Caki2 (cell line): ENCODE results near the gene STT3B. TPM values are rescaled to one million over a fixed set of nuclear protein-coding genes. Genes with fewer than 3 reads are reported as not detected.

Experiments
- DNase-seq: peaks from one replicate; pipeline ENCODE4 v3.0.0-alpha.2; 2015; ENCODE audit warnings: low read depth
- in situ Hi-C: cut with HindIII; loops from 2 replicates; pipeline ENCODE4 v1.10.0; 2016; ENCODE audit warnings: low sequenced_read_pairs, low pct_unique_long_range_greater_than_20kb, mixed read lengths
- total RNA-seq: library from RNA; depleted of rRNA; stranded (reverse); fragments of >200 nt; shearing (Covaris generic); gene quantifications from 2 replicates; pipeline ENCODE4 v1.2.3, GENCODE V29; 2014; ENCODE audit warnings: low replicate concordance

The STT3B gene
- total RNA-seq, 1 experiment from 2014 or later, result 75.8 TPM

- no peak for DNase-seq
- in situ Hi-C loops, result no loop called here
Observed at GRCh38 chr3:31542246-31542645, 9.5 kb downstream of the STT3B start.

- no peak for DNase-seq
- in situ Hi-C loops, result no loop called here
Observed at GRCh38 chr3:31543375-31543774, 10.7 kb downstream of the STT3B start.

DNA sequence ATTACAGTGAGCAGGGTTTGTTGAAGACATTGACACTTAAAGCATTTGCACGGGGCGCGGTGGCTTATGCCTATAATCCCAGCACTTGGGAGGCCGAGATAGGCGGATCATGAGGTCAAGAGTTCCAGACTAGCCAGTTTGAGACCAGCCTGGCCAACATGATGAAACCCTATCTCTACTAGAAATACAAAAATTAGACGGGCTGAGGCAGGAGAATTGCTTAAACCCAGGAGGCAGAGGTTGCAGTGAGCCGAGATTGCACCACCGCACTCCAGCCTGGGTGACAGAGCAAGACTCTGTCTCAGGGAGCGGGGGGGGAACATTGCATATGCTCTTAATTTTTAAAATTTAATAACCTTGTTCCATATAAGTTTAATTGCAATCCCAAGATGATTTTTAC is 11.9 kb downstream of the STT3B start:
- no peak for DNase-seq

GRCh38 chr3:31546162-31546561 is 13.4 kb downstream of the STT3B start:
- in situ Hi-C loops, result no loop called here

More for the DNA sequence above, 11.9 kb downstream of the STT3B start:
- in situ Hi-C loops, result no loop called here

GRCh38 chr3:31546725-31547124 is 14.0 kb downstream of the STT3B start:
- in situ Hi-C loops, result no loop called here

More at GRCh38 chr3:31546162-31546561, 13.4 kb downstream of the STT3B start:
- no peak for DNase-seq

DNA sequence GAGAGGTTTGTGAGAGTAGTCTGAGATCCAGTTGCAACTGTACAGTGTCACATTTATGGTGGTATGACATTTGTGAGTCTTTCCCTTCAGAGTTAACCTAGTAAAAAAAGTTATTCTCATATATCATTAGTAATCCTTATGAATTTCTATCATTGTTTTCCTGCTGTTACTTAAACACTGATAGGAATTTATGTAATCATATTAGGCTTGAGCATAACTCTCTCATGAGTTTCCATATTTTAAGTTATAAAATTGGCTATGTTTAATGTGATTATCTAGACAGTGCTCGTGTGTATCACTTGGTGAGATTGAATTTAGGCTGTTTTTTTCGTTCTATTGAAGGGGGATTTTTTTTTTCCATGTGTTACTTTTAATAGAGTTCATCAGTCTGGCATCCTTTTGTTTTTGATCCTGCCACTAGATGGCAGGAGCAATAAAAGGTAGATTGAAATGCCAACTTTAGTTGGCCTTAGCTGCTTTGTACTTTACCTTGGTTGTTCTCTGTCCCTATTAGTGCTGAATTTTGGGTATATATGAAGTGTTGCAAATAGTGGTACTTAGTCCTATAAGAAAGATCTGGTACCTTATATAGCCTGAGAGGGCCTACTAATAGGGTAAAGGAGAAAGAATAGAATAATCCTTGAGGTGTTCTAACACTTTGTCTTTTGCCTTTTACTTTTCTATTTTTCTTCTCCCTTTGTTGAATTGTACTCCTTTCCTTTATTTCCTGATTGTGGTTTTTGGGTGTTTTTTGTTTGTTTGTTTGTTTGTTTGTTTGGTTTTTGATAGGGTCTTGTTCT is 17.9 kb downstream of the STT3B start:
- in situ Hi-C loops, result no loop called here
- DNase-seq, result peak; percentile 18

More at GRCh38 chr3:31546725-31547124, 14.0 kb downstream of the STT3B start:
- DNase-seq, result no peak

DNA sequence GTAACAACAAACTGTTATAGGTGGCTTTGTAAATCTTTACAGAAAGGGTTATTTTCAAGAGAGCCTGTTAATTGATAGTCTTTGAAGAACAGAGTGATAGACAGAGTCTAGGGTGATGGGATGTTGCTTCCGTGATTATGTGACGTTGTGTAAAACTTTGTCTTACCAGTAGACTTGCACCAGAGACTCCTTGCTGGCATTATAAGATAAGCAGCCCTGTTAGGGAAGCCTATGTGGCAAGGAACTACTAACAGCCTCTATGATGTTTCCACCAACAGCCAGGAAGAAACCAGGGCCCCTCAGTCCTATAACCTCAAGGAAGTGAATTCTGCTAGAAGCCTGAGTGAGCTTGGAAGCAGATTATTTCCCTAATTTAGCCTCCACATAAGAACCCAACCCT is 18.9 kb downstream of the STT3B start:
- in situ Hi-C loops, result no loop called here

DNA sequence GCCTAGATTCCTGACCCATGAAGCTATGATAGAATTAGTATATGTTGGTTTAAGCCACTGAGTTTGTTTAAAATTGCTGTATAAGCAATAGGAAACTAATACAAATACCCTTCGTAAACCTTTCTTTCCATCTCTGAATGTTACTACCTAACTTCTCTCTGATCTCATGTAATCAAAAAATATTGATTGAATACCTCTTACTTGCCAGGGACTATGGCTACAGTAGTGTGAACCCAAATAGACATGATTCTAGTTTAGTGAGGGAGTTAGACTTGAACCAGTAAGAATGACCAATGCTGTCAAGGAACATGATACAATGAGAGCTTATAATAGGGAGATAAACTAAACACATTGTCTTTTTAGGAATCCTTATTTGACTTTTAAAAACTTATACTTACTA is 19.4 kb downstream of the STT3B start:
- in situ Hi-C loops, result no loop called here
- DNase-seq, result no peak

More for the DNA sequence above, 18.9 kb downstream of the STT3B start:
- no peak for DNase-seq

- no peak for DNase-seq
- in situ Hi-C loops, result no loop called here
Observed at GRCh38 chr3:31553258-31553657, 20.5 kb downstream of the STT3B start.

DNA sequence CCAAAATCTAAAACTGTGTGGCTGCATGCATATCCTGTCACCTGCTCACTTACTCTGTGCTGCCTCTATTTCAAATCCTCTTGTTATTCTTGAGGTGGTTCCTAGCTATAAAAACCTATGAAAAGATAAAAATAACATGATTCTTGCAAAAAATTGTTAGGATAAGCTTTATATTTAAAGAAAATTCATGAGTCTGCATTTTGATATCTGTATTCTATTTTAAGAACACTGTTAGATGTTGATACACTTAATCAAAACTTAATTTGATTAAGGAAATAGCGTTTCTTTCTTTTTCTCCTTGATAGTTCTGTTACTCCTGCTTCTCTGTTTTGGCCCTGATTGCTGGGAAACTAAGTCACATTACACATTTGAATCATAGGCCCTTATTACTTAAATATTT is 22.5 kb downstream of the STT3B start:
- in situ Hi-C loops, result no loop called here
- DNase-seq, result no peak

DNA sequence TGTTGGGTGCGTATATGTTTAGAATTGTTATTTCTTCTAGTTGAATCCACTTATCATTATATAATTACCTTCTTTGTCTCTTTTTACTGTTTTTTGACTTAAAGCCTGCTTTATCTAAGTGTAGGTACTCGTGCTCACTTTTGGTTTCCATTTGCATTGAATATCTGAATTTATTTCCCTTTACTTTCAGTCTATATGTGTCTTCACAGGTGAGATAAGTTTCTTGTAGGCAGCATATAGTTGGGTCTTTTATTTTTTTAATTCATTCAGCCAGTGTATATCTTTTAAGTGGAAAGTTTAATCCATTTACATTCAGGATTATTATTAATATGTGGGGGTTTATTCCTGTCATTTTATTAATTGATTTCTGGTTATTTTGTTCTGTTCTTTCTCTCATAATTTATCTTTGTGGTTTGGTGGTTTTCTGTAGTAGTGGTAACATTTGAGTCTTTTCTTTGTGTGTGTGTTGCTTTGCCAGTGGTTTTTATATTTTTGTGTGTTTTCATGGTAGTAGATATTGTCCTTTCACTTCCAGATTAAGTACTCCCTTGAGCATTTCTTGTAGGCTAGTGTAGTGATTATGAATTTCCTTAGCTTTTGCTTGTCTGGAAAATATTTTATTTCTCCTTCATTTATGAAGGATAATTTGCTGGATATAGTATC is 27.3 kb downstream of the STT3B start:
- DNase-seq, result no peak
- in situ Hi-C loops, result no loop called here

GRCh38 chr3:31561891-31562290 is 29.2 kb downstream of the STT3B start:
- DNase-seq, result no peak
- in situ Hi-C loops, result no loop called here

- DNase-seq, result no peak
- in situ Hi-C loops, result no loop called here
Observed at GRCh38 chr3:31562525-31562924, 29.8 kb downstream of the STT3B start.

DNA sequence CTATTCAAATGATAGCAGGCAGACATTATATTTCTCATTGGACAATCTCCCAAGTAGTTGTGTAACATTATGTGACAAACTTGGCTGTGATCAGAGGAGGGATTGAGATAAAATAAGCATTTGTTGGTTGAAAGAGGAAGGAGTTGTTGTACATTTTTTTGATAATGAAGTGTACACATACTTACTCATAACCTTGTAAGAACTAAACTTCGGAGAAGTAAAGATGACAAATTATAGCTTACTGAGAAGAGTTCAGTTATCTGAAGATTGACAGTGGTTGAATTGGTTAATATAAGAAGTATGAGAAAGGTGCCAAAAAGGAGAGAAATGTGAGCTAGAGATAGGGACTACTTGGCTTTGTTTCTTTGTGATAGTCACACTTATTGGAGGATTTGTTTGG is 32.6 kb downstream of the STT3B start:
- in situ Hi-C loops, result no loop called here

DNA sequence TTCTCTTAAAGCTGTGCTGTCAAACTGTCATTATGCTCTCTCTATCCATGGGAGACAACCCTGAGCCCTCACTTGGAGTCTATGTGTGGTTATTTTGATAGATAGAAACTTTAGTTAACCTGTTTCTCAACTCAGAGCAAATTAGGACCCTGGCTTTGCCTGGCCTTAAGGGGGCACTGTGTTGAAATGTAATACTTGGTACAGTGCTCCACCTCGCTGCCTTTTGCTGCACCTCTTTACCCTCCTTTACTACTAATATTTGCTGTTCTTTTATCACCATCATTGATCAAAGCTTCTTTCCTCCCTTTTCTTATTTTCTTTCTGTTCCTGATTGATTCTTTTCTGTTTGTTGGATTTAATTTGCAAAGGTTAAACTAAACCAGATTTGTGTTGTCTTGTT is 34.3 kb downstream of the STT3B start:
- DNase-seq, result no peak
- in situ Hi-C loops, result no loop called here

More for the DNA sequence above, 32.6 kb downstream of the STT3B start:
- no peak for DNase-seq

GRCh38 chr3:31568649-31569048 is 35.9 kb downstream of the STT3B start:
- DNase-seq, result no peak
- in situ Hi-C loops, result no loop called here

GRCh38 chr3:31571325-31571724 is 38.6 kb downstream of the STT3B start:
- no peak for DNase-seq
- in situ Hi-C loops, result no loop called here

DNA sequence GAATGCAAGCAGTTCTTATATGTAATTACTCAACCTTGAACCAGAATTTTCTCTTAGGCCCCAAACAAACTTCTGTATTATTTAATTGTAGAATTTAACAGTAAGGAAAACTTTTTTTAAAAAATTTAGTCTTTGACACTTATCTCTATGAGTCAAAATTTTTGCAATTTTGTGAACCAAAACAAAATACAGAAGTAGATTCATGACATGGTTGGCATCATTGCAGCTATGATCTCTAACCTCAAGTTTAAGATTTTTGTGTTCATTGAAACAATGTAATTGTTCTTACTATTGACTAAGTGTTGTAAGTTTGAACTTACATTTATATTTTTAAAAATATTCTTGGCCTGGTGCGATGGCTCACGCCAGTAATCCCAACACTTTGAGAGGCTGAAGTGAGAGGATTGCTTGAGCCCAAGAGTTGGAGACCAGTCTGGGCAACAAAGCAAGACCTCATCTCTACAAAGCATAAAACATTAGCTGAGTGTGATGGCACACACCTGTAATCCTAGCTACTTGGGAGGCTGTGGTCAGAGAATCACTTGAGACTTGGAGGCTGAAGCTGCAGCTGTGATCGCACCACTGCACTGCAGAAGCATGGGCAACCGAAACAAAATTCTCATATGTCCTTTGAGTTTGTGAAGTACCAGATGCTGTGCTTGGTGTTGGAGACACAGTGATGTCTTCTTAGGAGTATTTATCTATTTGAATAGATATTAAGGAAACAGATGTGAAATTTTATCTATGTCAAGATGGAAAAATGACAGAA is 39.7 kb downstream of the STT3B start:
- in situ Hi-C loops, result no loop called here

More for the DNA sequence above, 39.7 kb downstream of the STT3B start:
- no peak for DNase-seq
